ENCODE data around the gene DAB2. TPM values are rescaled to one million over a fixed set of nuclear protein-coding genes. Genes with fewer than 3 reads are reported as not detected.

The DAB2 gene
- not detected for total RNA-seq

DNA sequence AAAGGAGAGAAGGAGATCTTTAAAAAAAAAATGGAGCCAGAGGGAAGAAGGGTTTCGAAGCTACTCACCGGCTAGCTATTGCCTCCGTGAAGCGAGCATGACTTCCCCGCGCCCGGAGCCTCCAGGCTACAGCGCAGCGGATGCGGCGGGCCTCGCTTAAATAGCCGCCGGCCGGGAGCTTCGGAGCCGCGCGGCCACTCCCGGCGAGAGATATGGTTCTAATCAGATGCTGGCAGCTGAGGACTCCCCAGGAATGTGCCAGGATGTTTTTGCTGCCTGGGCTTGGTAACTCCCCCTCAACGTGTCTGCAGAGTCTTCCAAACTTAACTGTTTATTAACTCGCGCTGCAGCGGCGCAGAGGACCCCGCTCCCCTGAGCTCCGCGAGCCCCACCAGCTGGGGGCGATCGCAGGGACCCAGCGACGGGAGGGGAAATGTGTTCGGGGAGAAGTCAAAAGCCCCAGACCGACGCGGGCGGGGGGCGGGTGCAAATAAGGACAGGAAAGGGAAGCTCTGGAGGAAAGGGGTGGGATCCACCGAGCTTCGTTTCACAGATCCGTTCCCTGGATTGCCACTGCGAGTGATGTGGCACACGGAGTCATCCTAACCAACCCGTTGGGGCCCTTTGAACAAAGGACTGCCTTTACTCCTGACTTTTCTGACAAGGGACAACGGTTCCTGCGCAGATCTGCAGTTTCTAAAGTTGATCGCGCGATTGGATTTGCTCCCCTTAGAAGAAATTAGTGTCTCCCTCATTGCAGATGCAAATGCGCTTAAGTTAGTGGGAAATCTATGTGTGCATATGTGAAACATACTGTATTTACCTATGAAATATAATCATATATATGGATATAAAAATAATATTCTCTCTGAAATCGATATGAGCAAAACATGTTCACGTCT is at the start of gene DAB2:
TSS of gene DAB2 (minus strand) at position 245 of the 902 bp plus-strand sequence. CDS start 30,660 bp downstream, outside the sequence.
- CTCF ChIA-PET = interaction anchor here (0.9 to 1.6 kb wide), 6 partner anchors 12 to 122 kb away, joined by 3 to 5 read pairs (median 3); no protein-coding TSS in a partner anchor
- Mint-ChIP-seq H3K9me3 (ENCODE audit: low read depth) (no peaks in the 10 kb centered on the region), H3K27ac (no peak within 1 kb of the TSS), H3K4me1 (peaks cover 10% of the 10 kb centered on the region), H3K4me3 (peak within 1 kb of the TSS; percentile 66), H3K36me3 (no peaks in the 10 kb centered on the region), H3K27me3 (peaks cover 63% of the 10 kb centered on the region)
- peak; percentile 89 for ATAC-seq
- peak; percentile 62 for DNase-seq

DNA sequence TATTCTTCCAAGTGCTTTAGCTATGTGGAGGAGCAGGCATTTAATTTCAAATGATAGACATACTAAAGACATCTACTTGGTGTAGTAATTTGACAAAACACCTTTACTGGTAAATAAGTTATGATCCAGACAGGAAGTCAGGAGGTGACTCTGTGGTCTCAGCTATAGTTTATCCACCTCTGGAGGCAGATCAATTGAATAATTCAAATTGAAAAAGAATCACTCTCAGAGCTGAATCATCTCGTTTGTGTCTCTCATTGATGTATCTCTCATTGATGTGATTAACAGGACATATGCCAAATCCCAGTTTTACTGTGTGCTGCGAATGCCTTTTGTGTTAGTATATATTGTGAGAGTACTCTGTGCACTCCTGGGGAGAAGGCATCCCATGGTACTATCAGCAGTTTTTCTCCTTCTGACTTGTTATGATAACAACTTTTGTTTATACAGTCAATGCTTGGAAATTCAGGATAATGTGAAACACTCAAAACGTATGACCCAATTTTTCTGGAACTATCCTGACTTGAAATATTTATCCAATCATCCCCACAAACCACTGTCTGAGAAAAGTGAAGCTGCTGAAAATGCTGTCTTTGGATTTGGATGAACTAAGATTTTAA is 48.5 kb upstream of the DAB2 start:
- CTCF ChIA-PET = interaction anchor here (1.3 kb wide), 1 partner anchor 38 kb away, joined by 3 read pairs; no protein-coding TSS in a partner anchor
- DNase-seq (no peak), ATAC-seq (no peak)
- H3K4me1 Mint-ChIP-seq = no peaks in the 10 kb centered on the region
- H3K27me3 Mint-ChIP-seq = peaks cover 9% of the 10 kb centered on the region
- H3K27ac Mint-ChIP-seq = no peak overlapping the region
- no peaks in the 10 kb centered on the region for H3K9me3 Mint-ChIP-seq (ENCODE audit: low read depth)
- no peak overlapping the region for H3K4me3 Mint-ChIP-seq
- H3K36me3 Mint-ChIP-seq = no peaks in the 10 kb centered on the region

DNA sequence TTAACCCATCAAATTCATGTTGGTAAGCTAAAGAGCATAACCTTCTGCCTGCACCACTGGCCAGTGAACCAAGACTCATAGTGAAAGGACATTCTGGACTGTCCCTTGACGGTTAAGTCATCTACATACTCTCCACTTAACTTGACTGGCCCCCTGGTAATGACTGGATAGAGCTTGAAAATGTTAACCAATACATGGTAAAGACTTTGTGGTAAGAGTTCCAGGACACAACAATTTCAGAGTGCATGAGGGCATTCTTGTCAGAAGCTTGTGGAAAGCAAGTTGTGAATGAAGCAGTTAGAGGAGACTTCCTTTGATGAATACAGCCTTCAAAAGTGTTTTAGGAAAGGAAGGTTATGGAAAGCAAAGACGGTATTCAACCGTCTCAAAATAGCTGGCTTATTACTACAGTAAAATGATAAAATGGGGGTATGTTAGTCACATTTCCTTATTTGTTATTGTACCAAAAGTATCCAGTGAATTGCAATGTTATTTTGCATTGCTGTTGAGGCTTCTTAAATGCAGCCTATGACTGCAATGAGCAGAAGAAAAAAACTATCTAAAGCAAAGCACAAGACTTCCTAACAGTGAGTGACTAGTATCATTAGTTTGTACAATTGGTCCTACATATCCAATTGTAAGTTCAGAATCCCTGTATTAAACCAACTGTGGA is 47.2 kb upstream of the DAB2 start:
- H3K9me3 Mint-ChIP-seq (ENCODE audit: low read depth) = no peaks in the 10 kb centered on the region
- peaks cover 9% of the 10 kb centered on the region for H3K27me3 Mint-ChIP-seq
- H3K4me3 Mint-ChIP-seq = no peak overlapping the region
- DNase-seq (no peak), ATAC-seq (no peak)
- H3K27ac Mint-ChIP-seq = no peak overlapping the region
- no peaks in the 10 kb centered on the region for H3K36me3 Mint-ChIP-seq
- H3K4me1 Mint-ChIP-seq = no peaks in the 10 kb centered on the region
- CTCF ChIA-PET = interaction anchor here (0.8 to 1.5 kb wide), 2 partner anchors 31 to 96 kb away, joined by 3 read pairs; no protein-coding TSS in a partner anchor

DNA sequence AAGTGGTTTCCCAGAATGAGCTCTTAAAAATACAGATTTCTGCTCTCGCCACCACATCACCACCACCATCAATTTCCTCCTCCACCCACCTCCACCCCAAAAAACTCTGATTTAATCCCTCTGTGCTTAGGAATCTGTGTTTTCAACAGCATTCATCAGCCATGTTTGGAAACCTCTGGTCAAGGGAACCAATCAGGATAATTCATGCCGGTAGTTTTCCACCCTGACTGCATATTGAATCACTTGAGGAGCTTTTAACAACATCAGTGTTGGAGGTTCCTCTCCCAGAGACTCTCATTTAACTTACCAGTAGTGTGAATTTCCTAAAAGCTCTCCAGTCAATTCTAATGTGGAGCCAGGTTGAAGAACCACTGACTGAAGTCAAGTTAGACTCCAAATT is 46.0 kb upstream of the DAB2 start:
- no peak overlapping the region for H3K27ac Mint-ChIP-seq
- CTCF ChIA-PET = no interaction called here
- peaks cover 9% of the 10 kb centered on the region for H3K27me3 Mint-ChIP-seq
- no peaks in the 10 kb centered on the region for H3K36me3 Mint-ChIP-seq
- ATAC-seq = no peak
- H3K9me3 Mint-ChIP-seq (ENCODE audit: low read depth) = no peaks in the 10 kb centered on the region
- H3K4me3 Mint-ChIP-seq = no peak overlapping the region
- no peaks in the 10 kb centered on the region for H3K4me1 Mint-ChIP-seq
- no peak for DNase-seq

DNA sequence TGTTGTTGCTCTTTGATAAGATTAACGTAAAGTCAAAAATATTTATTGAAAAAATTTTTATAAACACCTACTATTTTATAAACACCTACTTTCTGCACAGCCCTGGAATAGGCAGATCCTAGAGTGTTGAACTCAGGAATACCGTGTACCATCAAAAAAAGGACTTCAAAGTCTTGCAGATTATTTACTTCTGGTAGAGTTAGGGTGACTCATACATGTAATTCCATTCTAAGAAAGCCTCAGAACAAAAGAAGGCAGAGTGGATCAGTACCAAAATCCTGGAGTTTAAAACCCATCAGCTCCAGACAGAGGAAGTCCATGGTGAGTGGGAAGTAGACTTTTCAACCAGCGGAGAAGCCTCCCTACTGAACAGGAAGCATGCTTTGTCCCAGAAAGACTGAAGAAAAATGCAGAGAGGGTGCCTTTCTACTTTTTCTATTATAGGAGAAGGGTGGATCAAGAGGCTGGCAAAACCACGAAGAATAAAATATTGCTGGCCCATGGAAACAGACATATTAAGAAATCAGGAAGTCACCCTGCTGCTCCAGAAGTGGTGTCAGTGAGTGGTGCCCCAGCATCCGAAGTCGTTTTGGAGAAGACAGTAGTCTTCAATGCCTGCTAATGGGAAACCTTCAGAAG is 45.1 kb upstream of the DAB2 start:
- H3K36me3 Mint-ChIP-seq = no peaks in the 10 kb centered on the region
- H3K27me3 Mint-ChIP-seq = peaks cover 9% of the 10 kb centered on the region
- ATAC-seq = no peak
- H3K9me3 Mint-ChIP-seq (ENCODE audit: low read depth) = no peaks in the 10 kb centered on the region
- CTCF ChIA-PET = no interaction called here
- no peak for DNase-seq
- H3K4me3 Mint-ChIP-seq = no peak overlapping the region
- H3K4me1 Mint-ChIP-seq = no peaks in the 10 kb centered on the region
- no peak overlapping the region for H3K27ac Mint-ChIP-seq

DNA sequence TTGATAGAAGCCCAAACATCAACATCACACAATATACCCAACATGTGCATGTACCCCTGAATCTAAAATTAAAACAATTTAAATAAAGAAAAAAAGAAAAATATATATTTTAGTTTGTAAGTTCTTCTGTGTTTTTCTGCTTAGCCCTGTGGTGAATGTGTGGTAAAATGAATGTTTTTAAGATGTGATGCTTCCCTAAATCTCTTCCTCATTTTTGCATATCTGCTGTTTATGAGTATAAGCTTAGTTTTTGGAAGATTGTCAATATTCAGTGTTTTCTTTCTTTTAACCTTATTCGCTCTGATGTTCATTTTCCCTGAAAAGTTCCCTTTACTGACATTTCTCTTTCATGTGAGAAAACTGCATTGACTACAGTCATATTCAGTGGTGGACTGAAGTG is 44.4 kb upstream of the DAB2 start:
- Mint-ChIP-seq H3K36me3 (no peaks in the 10 kb centered on the region), H3K9me3 (ENCODE audit: low read depth) (no peaks in the 10 kb centered on the region), H3K27ac (no peak overlapping the region), H3K27me3 (peaks cover 13% of the 10 kb centered on the region), H3K4me3 (no peak overlapping the region), H3K4me1 (no peaks in the 10 kb centered on the region)
- CTCF ChIA-PET = no interaction called here
- ATAC-seq = no peak
- DNase-seq = no peak

DNA sequence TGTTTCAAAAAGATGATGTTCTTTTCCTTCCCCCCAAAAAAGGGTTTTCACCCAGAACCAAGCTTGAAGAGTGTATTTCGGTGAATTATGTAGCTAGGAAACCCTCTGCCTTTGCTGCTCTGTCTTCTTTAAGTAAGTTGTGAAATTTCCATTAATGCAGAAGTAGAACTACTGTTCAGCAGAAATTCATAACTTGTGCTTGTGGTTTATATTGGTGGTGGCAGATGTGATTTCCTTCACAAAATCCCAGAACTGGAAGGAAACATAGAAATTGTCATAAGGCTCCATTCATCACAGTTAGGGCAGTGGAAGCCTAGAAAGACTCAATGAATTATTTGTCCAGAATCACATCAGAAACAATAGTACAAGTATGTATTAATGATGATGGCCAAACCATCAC is 42.1 kb upstream of the DAB2 start:
- Mint-ChIP-seq H3K4me1 (no peaks in the 10 kb centered on the region), H3K4me3 (no peak overlapping the region), H3K27ac (no peak overlapping the region), H3K27me3 (peaks cover 12% of the 10 kb centered on the region), H3K9me3 (ENCODE audit: low read depth) (no peaks in the 10 kb centered on the region), H3K36me3 (no peaks in the 10 kb centered on the region)
- ATAC-seq = no peak
- no peak for DNase-seq
- CTCF ChIA-PET = interaction anchor here (1.8 kb wide), 1 partner anchor 11 kb away, joined by 5 read pairs; no protein-coding TSS in a partner anchor

DNA sequence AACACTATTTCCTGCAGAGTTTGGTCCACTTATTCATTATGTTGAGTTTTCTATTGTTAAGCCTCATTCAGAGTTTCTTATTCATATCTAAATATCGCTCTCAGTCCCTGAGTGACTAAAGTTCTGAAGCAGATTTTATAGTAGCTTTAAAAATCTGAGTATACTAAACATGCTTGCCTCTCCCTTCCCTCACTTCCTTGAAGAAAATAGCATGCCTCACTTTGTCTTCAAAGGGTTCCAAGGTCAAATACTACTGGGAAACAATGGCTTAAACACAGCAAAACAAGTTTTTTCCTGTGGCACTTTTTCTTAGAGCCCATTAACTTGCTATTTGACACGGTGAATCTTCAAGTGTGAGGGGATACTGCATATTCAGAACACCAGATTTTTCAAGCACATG is 41.1 kb upstream of the DAB2 start:
- DNase-seq = no peak
- no peak overlapping the region for H3K27ac Mint-ChIP-seq
- no peaks in the 10 kb centered on the region for H3K36me3 Mint-ChIP-seq
- ATAC-seq = no peak
- peaks cover 17% of the 10 kb centered on the region for H3K27me3 Mint-ChIP-seq
- no peaks in the 10 kb centered on the region for H3K9me3 Mint-ChIP-seq (ENCODE audit: low read depth)
- no peak overlapping the region for H3K4me3 Mint-ChIP-seq
- CTCF ChIA-PET = interaction anchor here (0.9 to 1.8 kb wide), 2 partner anchors 10 to 82 kb away, joined by 3 to 5 read pairs; no protein-coding TSS in a partner anchor
- H3K4me1 Mint-ChIP-seq = peaks cover 3% of the 10 kb centered on the region

DNA sequence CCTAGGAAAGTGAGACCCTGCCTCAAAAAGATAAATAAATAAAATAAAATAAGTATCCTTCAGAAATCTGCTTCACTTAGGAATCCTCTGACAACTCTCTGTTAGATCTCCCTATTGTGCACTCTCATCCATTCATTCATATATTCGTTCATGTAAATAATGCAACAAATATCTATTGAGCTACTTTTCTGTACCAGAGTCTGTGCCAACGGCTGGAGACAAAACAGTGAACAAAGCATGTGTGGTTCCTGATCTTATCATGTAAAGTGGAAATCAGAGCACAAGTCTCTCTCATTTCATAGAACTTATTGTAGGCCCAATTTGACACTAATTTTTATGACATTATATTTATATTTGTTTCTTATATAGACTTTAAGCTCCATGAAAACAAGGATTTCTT is 40.3 kb upstream of the DAB2 start:
- H3K4me3 Mint-ChIP-seq = no peak overlapping the region
- CTCF ChIA-PET = interaction anchor here (0.9 to 1.8 kb wide), 2 partner anchors 9 to 83 kb away, joined by 3 to 5 read pairs; no protein-coding TSS in a partner anchor

DNA sequence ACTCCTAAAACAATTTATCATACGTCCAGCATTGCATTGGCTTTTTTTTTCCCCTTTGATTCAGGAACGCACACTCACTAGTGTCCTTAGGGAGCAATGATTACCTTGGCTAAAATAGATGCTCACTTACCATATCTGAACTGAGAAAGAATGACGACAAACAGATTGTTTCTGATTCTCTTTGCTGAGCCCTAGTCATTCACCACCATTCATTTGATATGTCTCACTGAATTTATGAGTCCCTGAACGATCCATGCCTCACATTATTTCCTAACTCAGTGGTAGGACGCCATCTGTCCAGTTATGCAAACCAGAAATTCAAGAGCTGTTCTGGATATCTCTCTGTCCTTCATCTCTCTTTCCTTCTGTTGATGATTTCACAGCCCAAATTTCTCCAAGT is 39.3 kb upstream of the DAB2 start:
- CTCF ChIA-PET = no interaction called here
- DNase-seq = no peak
- no peak for ATAC-seq
- no peak overlapping the region for H3K4me3 Mint-ChIP-seq
- H3K36me3 Mint-ChIP-seq = no peaks in the 10 kb centered on the region
- no peak overlapping the region for H3K27ac Mint-ChIP-seq
- peaks cover 19% of the 10 kb centered on the region for H3K27me3 Mint-ChIP-seq
- H3K4me1 Mint-ChIP-seq = peaks cover 3% of the 10 kb centered on the region
- no peaks in the 10 kb centered on the region for H3K9me3 Mint-ChIP-seq (ENCODE audit: low read depth)

More for the DNA sequence above, 40.3 kb upstream of the DAB2 start:
- Mint-ChIP-seq H3K36me3 (no peaks in the 10 kb centered on the region), H3K27ac (no peak overlapping the region), H3K4me1 (peaks cover 3% of the 10 kb centered on the region), H3K27me3 (peaks cover 14% of the 10 kb centered on the region), H3K9me3 (ENCODE audit: low read depth) (no peaks in the 10 kb centered on the region)
- ATAC-seq (no peak), DNase-seq (no peak)

DNA sequence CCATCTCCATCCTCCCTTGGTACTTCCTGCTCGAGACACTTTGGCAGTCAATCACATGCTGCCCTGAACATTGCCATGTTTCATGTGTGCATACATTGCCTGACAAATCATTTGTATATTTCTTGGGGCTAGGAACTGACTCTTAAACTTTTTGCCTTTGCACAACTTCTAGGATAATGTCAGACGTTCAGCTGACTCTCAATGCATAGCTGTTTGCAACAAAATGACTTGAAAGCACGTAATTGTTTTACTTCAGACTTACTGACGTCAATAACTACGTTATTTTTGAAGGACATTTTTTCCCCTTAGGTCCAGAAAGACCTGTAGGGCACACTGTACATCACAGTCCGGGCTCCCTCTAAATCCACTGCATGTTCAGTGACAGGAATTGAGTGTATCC is 37.4 kb upstream of the DAB2 start:
- no peak overlapping the region for H3K4me3 Mint-ChIP-seq
- peaks cover 3% of the 10 kb centered on the region for H3K4me1 Mint-ChIP-seq
- CTCF ChIA-PET = no interaction called here
- no peak for DNase-seq
- peaks cover 31% of the 10 kb centered on the region for H3K27me3 Mint-ChIP-seq
- no peak for ATAC-seq
- H3K9me3 Mint-ChIP-seq (ENCODE audit: low read depth) = no peaks in the 10 kb centered on the region
- H3K36me3 Mint-ChIP-seq = no peaks in the 10 kb centered on the region
- H3K27ac Mint-ChIP-seq = no peak overlapping the region

DNA sequence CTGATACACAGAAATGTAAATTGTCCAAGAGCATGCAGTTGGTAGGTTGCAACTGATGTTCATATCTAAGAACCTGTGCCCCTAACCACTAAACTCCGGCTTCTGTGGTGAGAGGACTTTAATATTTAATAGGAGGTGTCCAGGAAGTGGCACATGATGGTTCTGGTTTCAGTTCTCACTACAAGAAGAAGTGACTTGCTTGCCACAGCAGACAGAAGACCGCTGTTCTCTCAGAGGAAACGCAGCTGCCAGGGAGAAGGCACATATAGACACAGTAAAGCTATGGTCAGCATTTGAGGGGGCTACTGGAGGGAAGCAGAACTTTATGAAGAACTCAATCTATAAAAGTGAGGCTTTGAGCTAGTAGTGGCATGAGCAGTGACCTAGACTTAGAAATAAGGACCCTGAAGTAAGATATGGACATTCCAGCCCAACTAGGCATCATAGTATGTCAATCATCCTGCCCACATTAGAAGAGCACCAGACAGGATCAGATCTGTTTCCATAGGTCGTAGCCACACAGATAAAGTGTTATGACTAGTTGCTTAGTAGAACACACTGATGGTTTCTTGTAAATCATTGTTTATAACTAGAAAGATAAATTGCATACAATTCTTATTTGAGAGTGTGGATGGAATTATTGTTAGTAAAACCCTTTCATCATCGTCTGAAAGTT is 36.4 kb upstream of the DAB2 start:
- CTCF ChIA-PET = no interaction called here
- no peak overlapping the region for H3K4me3 Mint-ChIP-seq

More for the DNA sequence above, 36.4 kb upstream of the DAB2 start:
- peaks cover 3% of the 10 kb centered on the region for H3K4me1 Mint-ChIP-seq
- no peak for DNase-seq
- no peaks in the 10 kb centered on the region for H3K36me3 Mint-ChIP-seq
- peaks cover 40% of the 10 kb centered on the region for H3K27me3 Mint-ChIP-seq
- no peaks in the 10 kb centered on the region for H3K9me3 Mint-ChIP-seq (ENCODE audit: low read depth)
- ATAC-seq = no peak
- no peak overlapping the region for H3K27ac Mint-ChIP-seq
